HCT116 (cell line): ENCODE results near the gene MCOLN1. TPM values are rescaled to one million over a fixed set of nuclear protein-coding genes. Genes with fewer than 3 reads are reported as not detected.

Experiments
- ATAC-seq: fragments of 200-7000 bp; cut with Tn5 transposase; 2 replicates; pipeline ENCODE4 v1.9.1; 2020; ENCODE audit warnings: mild to moderate bottlenecking, moderate library complexity
- BruUV-seq: library from RNA; stranded (reverse); fragments of 400-500 nt; replicated peaks from 2 replicates; lab custom pipeline; 2021; lab: Mats Ljungman, UMichigan
- CTCF ChIA-PET: fragments of 300-600 bp; sonication (Branson Sonifier 250); formaldehyde crosslinking; loops from one replicate; lab custom pipeline; 2021; ENCODE audit warnings: antibody characterized with exemption; lab: Charles Lee
- POLR2A ChIA-PET: fragments of 300-600, 350-600 bp; sonication (Branson Sonifier 250); formaldehyde crosslinking; loops from one replicate; lab custom pipeline; 2021; ENCODE audit warnings: antibody characterized with exemption; lab: Charles Lee
- RAD21 ChIA-PET, 2 experiments: fragments of 300-600 bp; sonication (Branson Sonifier 250); formaldehyde crosslinking; loops; one replicate each; lab custom pipeline; 2023; ENCODE audit warnings: low total read pairs in 2 of 2; ENCODE audit not compliant: uncharacterized antibody in 2 of 2, unreplicated experiment in 2 of 2, low non-redundant PET in 1 of 2; lab: Charles Lee
- DNase-seq: peaks from one replicate; pipeline ENCODE4 v3.0.0-alpha.2; 2010; ENCODE audit warnings: low read depth, low spot score
- H2AFZ ChIP-seq: fragments of 200-600 bp; shearing (Covaris generic), sonication (generic); 2 replicates; pipeline ENCODE4 v1.6.1; 2017; ENCODE audit warnings: low read depth, mixed run types, mixed read lengths, antibody characterized with exemption, low read length; ENCODE audit not compliant: poor library complexity, severe bottlenecking
- H3K27ac ChIP-seq: 2 replicates; pipeline ENCODE4 v1.5.1; 2012; ENCODE audit warnings: low read depth, low read length
- H3K27me3 ChIP-seq: fragments of 200-600 bp; sonication (generic); 2 replicates; pipeline ENCODE4 v1.6.1; 2016; ENCODE audit warnings: mixed run types, low read length, mixed read lengths; ENCODE audit not compliant: insufficient read depth
- H3K36me3 ChIP-seq, 2 experiments: fragments of 200-500 bp in 1 of 2; fragments of 200-600 bp in 1 of 2; sonication (Bioruptor generic) in 1 of 2; sonication (generic) in 1 of 2; 2 replicates each; pipeline versions ENCODE4 v1.5.1 to v1.6.1; 2014 to 2016; ENCODE audit warnings: low read length in 2 of 2, inconsistent platforms in 1 of 2, mixed read lengths in 1 of 2, mixed run types in 1 of 2; ENCODE audit not compliant: insufficient read depth in 2 of 2, control insufficient read depth in 1 of 2
- H3K4me1 ChIP-seq, 2 experiments: fragments of 200-600 bp in 1 of 2; sonication (generic) in 1 of 2; 2 replicates each; pipeline versions ENCODE4 v1.5.1 to v1.6.1; 2012 to 2017; ENCODE audit warnings: low read length in 2 of 2, inconsistent platforms in 1 of 2, mild to moderate bottlenecking in 1 of 2, mixed read lengths in 1 of 2, mixed run types in 1 of 2, moderate library complexity in 1 of 2; ENCODE audit not compliant: insufficient read depth in 2 of 2, control insufficient read depth in 1 of 2
- H3K4me2 ChIP-seq: fragments of 200-600 bp; sonication (generic); 2 replicates; pipeline ENCODE4 v1.6.1; 2017; ENCODE audit warnings: mixed run types, low read length, mixed read lengths
- H3K4me3 ChIP-seq, 2 experiments: fragments of 200-600 bp in 1 of 2; sonication (generic) in 1 of 2; replicated peaks in 1 of 2; 2 replicates each; pipeline ENCODE4 v1.5.1; 2011 to 2016; ENCODE audit warnings: low read length in 2 of 2, control low read depth in 1 of 2, low read depth in 1 of 2, mild to moderate bottlenecking in 1 of 2, mixed read lengths in 1 of 2, mixed run types in 1 of 2
- H3K79me2 ChIP-seq: fragments of 200-600 bp; sonication (generic); 2 replicates; pipeline ENCODE4 v1.6.1; 2017; ENCODE audit warnings: mild to moderate bottlenecking, mixed run types, low read length, moderate library complexity, mixed read lengths; ENCODE audit not compliant: insufficient read depth
- H3K9ac ChIP-seq: fragments of 200-600 bp; sonication (generic); 2 replicates; pipeline ENCODE4 v1.6.1; 2016; ENCODE audit warnings: low read length, mixed read lengths
- H3K9me2 ChIP-seq: fragments of 200-600 bp; sonication (generic), shearing (Covaris generic); 2 replicates; pipeline ENCODE4 v1.6.1; 2017; ENCODE audit warnings: mixed run types, mild to moderate bottlenecking, moderate library complexity; ENCODE audit not compliant: insufficient read depth
- H3K9me3 ChIP-seq, 2 experiments: fragments of 200-500 bp in 1 of 2; fragments of 200-600 bp in 1 of 2; sonication (Bioruptor generic) in 1 of 2; sonication (generic) in 1 of 2; 2 replicates each; pipeline ENCODE4 v1.6.1; 2014 to 2017; ENCODE audit warnings: low read length in 2 of 2, mixed read lengths in 2 of 2, inconsistent platforms in 1 of 2, low read depth in 1 of 2, mild to moderate bottlenecking in 1 of 2, mixed run types in 1 of 2, moderate library complexity in 1 of 2; ENCODE audit not compliant: control insufficient read depth in 1 of 2, insufficient read depth in 1 of 2
- H4K20me1 ChIP-seq: fragments of 200-600 bp; sonication (generic), shearing (Covaris generic); 2 replicates; pipeline ENCODE4 v1.6.1; 2017; ENCODE audit warnings: mixed run types, mild to moderate bottlenecking, moderate library complexity; ENCODE audit not compliant: insufficient read depth
- CBX3 ChIP-seq: IDR thresholded peaks from 2 replicates; pipeline ENCODE4 v1.6.1; 2012; ENCODE audit warnings: low read depth
- CEBPB ChIP-seq: IDR thresholded peaks from 2 replicates; pipeline ENCODE4 v1.6.1; 2012; ENCODE audit warnings: low read depth
- EGR1 ChIP-seq: IDR thresholded peaks from 2 replicates; pipeline ENCODE4 v1.6.1; 2012; ENCODE audit warnings: low read depth
- ELF1 ChIP-seq: IDR thresholded peaks from 2 replicates; pipeline ENCODE4 v1.6.1; 2012; ENCODE audit warnings: low read depth, borderline replicate concordance
- EZH2 ChIP-seq: fragments of 200-600 bp; sonication (generic); IDR thresholded peaks from 2 replicates; pipeline ENCODE4 v1.6.1; 2017; ENCODE audit warnings: antibody characterized with exemption, mixed run types
- FOSL1 ChIP-seq: IDR thresholded peaks from 2 replicates; pipeline ENCODE4 v1.6.1; 2012; ENCODE audit warnings: low read depth
- JUND ChIP-seq: IDR thresholded peaks from 2 replicates; pipeline ENCODE4 v1.6.1; 2012
- POLR2A ChIP-seq: IDR thresholded peaks from 2 replicates; pipeline ENCODE4 v1.7.0; 2011; ENCODE audit warnings: borderline replicate concordance; ENCODE audit not compliant: insufficient read depth, insufficient read length; ENCODE audit errors: extremely low read depth
- REST ChIP-seq: IDR thresholded peaks from 2 replicates; pipeline ENCODE4 v1.6.1; 2012; ENCODE audit warnings: low read depth
- SRF ChIP-seq: IDR thresholded peaks from 2 replicates; pipeline ENCODE4 v1.6.1; 2012; ENCODE audit warnings: low read depth
- TCF7L2 ChIP-seq: IDR thresholded peaks from 2 replicates; pipeline ENCODE4 v1.7.0; 2011; ENCODE audit warnings: borderline replicate concordance, inconsistent platforms; ENCODE audit not compliant: insufficient read depth, insufficient read length; ENCODE audit errors: extremely low read depth
- YY1 ChIP-seq: IDR thresholded peaks from 2 replicates; pipeline ENCODE4 v1.6.1; 2011; ENCODE audit warnings: low read length, low read depth, moderate library complexity, mild to moderate bottlenecking; ENCODE audit not compliant: insufficient replicate concordance; ENCODE audit errors: extremely low read depth
- ZFX ChIP-seq: fragments of 450-650 bp; IDR thresholded peaks from 2 replicates; pipeline ENCODE4 v1.6.1; 2017
- ZNF274 ChIP-seq: fragments of 200-500 bp; sonication (Bioruptor generic); IDR thresholded peaks from 2 replicates; pipeline ENCODE4 v1.6.1; 2014; ENCODE audit warnings: mild to moderate bottlenecking, low read depth, low read length, inconsistent platforms
- intact Hi-C: fragments of 100-400 bp; cut with micrococcal nuclease; formaldehyde crosslinking; loops from 2 replicates; pipeline ENCODE4 v1.10.0; 2022
- total RNA-seq: library from RNA; stranded (reverse); gene quantifications from one replicate; pipeline ENCODE4 v1.2.1, GENCODE V29; 2021; ENCODE audit not compliant: unreplicated experiment
- TF ChIP-seq, protein P1 (sequence below): IDR thresholded peaks from 2 replicates; pipeline ENCODE4 v1.6.1; 2012

MCOLN1 gene
- total RNA-seq, 1 experiment from 2014 or later = 19.1 TPM

DNA sequence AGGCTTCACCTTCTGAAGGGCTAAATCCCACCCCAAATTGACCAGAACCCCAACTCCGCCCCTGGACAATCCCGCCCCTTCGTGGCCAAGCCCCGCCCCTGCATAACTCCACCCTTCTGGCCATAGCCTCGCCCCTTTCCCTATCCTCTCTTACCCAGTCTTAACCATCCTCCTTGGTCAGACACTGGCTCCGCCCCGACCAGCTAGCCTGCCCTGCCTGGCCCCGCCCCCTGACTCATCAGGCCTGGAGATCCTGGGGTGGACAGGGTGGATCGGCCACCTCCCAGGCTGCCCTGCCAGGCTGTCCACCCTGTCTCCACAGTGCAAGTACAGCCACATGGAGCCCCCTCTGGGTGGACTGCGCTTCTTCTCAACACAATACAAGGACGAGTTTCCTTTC lies 14.5 kb upstream of the MCOLN1 start (continued):
- TF ChIP-seq REST = no peak

GRCh38 chr19:7509625-7510024 lies 12.8 kb upstream of the MCOLN1 start:
- Histone ChIP-seq H3K9me3 (no peaks in the 10 kb centered on the region), H3K9ac (no peak overlapping the region), H3K36me3 (no peaks in the 10 kb centered on the region), H2AFZ (no peak overlapping the region), H4K20me1 (no peaks in the 10 kb centered on the region), H3K4me3 (no peak overlapping the region), H3K79me2 (no peaks in the 10 kb centered on the region), H3K27me3 (no peaks in the 10 kb centered on the region), H3K9me2 (no peaks in the 10 kb centered on the region), H3K4me1 (peaks cover 21 to 39% of the 10 kb centered on the region in 2 experiments), H3K4me2 (no peak overlapping the region), H3K27ac (no peak overlapping the region)
- DNase-seq = no peak
- ATAC-seq = no peak
- no TSS peak for BruUV-seq
- ChIA-PET CTCF (no interaction called here), RAD21 (no interaction called here), POLR2A (interaction anchor here (0.5 kb wide), 1 partner anchor 361 kb away, joined by 3 read pairs; no protein-coding TSS in a partner anchor)
- TF ChIP-seq, protein P1, sequence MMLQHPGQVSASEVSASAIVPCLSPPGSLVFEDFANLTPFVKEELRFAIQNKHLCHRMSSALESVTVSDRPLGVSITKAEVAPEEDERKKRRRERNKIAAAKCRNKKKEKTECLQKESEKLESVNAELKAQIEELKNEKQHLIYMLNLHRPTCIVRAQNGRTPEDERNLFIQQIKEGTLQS = no peak
- no peak for TF ChIP-seq EZH2
- TF ChIP-seq POLR2A = no peak
- no peak for TF ChIP-seq ZFX
- TF ChIP-seq YY1 = no peak
- TF ChIP-seq CBX3 = no peak
- no peak for TF ChIP-seq SRF
- TF ChIP-seq FOSL1 = no peak
- TF ChIP-seq JUND = no peak
- TF ChIP-seq REST = no peak; the same call in 1 of the 2 replicates
- no peak for TF ChIP-seq ELF1
- TF ChIP-seq ZNF274 = no peak
- TF ChIP-seq EGR1 = no peak
- no peak for TF ChIP-seq TCF7L2
- no peak for TF ChIP-seq CEBPB
- intact Hi-C loops = no loop called here
